Measurements from ENCODE around the gene DBX1. TPM values are rescaled to one million over a fixed set of nuclear protein-coding genes. Genes with fewer than 3 reads are reported as not detected.

DBX1 gene
- total and polyA plus RNA-seq, 2 donors (not counting 1 experiment from before 2014, with no cell fraction given) = not detected

DNA sequence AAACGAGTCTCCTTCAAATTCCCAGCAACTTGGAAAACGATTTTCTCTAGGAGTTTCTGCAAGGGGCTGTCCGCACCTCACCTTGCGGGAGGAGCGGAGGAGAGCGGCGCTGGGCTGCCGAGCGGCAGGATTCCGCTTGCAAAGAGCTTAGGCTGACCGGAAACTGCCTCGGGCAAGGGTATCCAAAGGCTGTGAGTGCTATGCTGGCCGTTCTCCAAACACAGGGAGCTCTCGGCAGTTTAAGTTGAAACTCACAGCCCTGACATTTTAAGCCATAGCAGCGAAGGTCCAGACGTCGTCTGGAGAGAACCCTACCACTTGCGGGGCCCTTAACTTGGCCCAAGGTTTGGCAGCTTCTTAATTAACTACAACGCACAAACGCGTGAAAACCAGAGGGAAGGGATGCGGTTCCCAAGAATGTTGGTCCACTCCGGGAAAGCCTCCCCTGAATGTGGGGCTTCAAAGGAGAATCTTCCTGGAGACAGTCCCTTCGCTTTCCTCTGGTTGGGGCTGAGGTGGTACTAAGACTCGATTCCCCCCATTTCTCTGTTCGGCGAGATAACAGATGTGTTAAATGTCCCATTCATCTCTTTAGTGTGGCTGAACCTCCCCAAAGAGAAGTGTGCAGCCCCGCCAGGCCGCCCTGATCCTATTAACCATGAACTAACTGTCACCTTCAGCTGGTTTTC is 1.1 kb upstream of the DBX1 start:
- Histone ChIP-seq H3K4me2 (ENCODE audit: extremely low read depth, insufficient read depth, low read length) (no peak overlapping the region), H3K9ac (ENCODE audit: insufficient read depth, low read length) (no peak overlapping the region)
- TF ChIP-seq EZH2 (IDR thresholded peaks at IDR 0.05; ENCODE audit: low read length, missing control alignments) (peak; percentile 67), CTCF (conservative IDR thresholded peaks at IDR 0.05 in 1 of 2, IDR thresholded peaks at IDR 0.05 in 1 of 2; ENCODE audit: low read depth in 1 of 2, low read length in 2 of 2) (no peak)

DNA sequence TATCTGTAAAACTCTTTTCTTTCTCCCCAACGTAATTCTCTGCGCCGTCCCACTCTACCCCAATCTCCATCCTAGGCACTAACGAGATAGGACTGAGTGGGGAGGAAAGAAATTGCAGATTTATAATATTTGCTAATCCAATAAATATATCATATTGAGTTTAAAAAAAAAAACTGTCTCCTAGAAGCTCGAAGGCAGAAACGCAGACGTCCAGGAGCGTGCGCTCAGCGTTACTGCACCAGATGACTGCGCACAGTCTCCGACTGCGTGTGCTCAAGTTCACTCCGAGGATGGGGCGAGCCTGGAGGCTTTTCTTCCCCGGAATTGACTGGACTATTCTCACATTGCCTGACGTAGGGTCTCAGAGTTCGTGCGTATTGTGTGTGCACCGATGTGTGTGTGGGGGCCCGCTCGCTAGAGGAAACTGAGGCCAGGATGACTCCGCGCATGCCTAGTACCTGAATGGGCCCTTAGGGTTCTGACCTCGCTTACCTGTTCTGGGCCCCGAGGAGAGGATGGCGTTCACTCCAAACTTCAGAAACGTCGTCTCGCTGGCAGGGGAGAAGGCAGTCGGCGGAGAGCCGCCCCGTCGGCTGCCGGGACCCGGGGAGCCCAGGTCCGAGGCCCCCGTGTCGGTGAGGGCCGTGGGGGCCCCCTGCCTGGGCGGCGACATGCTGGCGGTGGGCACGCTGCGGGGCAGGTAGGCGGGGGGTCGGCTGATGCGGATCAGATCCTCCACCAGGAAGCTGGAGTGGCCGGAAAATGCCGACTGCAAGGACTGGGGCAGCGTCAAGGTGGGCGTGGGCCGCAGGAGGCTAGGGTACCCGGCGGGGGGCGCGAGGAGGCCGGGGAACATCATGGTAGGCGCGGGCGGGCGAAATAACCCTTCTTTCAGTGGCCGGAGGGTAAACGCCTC is 551 bp downstream of the DBX1 start:
- H3K36me3 ChIP-seq (ENCODE audit: control insufficient read depth, insufficient read depth, low read length) = no peaks in the 10 kb centered on the region
- H3K27ac ChIP-seq (ENCODE audit: insufficient read depth, low read length) = no peak overlapping the region
- H3K79me2 ChIP-seq (ENCODE audit: control insufficient read depth, insufficient read depth, low read length) = no peaks in the 10 kb centered on the region
- H3K27me3 ChIP-seq (ENCODE audit: control insufficient read depth, insufficient read depth, low read length) = peaks cover 91% of the 10 kb centered on the region
- no peak for DNase-seq (ENCODE audit: low read depth in 2 of 2)
- H3K4me1 ChIP-seq (ENCODE audit: control insufficient read depth, extremely low read depth, insufficient read depth, low read length) = no peaks in the 10 kb centered on the region
- no peaks in the 10 kb centered on the region for H4K20me1 ChIP-seq (ENCODE audit: control insufficient read depth, extremely low read depth, insufficient read depth, low read length)
- TF ChIP-seq EZH2 (IDR thresholded peaks at IDR 0.05; ENCODE audit: low read length, missing control alignments) (peak; percentile 84), CTCF (conservative IDR thresholded peaks at IDR 0.05 in 1 of 2, IDR thresholded peaks at IDR 0.05 in 1 of 2; ENCODE audit: low read depth in 1 of 2, low read length in 2 of 2) (no peak)
- no peaks in the 10 kb centered on the region for H3K9me3 ChIP-seq (ENCODE audit: control insufficient read depth, insufficient read depth, low read depth, low read length)
- H2AFZ ChIP-seq (ENCODE audit: low read length) = no peak overlapping the region
- no peak overlapping the region for H3K9ac ChIP-seq (ENCODE audit: insufficient read depth, low read length)
- no peak overlapping the region for H3K4me3 ChIP-seq (replicated peaks in 1 of 4; ENCODE audit: control extremely low read depth in 1 of 4, insufficient read depth in 1 of 4, low read depth in 3 of 4, low read length in 4 of 4)
- no peak overlapping the region for H3K4me2 ChIP-seq (ENCODE audit: extremely low read depth, insufficient read depth, low read length)

More for the DNA sequence above, 1.1 kb upstream of the DBX1 start:
- Histone ChIP-seq H2AFZ (ENCODE audit: low read length) (no peak overlapping the region), H3K36me3 (ENCODE audit: control insufficient read depth, insufficient read depth, low read length) (no peaks in the 10 kb centered on the region), H3K4me1 (ENCODE audit: control insufficient read depth, extremely low read depth, insufficient read depth, low read length) (no peaks in the 10 kb centered on the region), H3K27ac (ENCODE audit: insufficient read depth, low read length) (no peak overlapping the region), H3K79me2 (ENCODE audit: control insufficient read depth, insufficient read depth, low read length) (no peaks in the 10 kb centered on the region), H3K4me3 (replicated peaks in 1 of 4; ENCODE audit: control extremely low read depth in 1 of 4, insufficient read depth in 1 of 4, low read depth in 3 of 4, low read length in 4 of 4) (no peak overlapping the region), H4K20me1 (ENCODE audit: control insufficient read depth, extremely low read depth, insufficient read depth, low read length) (no peaks in the 10 kb centered on the region), H3K27me3 (ENCODE audit: control insufficient read depth, insufficient read depth, low read length) (peaks cover 89% of the 10 kb centered on the region), H3K9me3 (ENCODE audit: control insufficient read depth, insufficient read depth, low read depth, low read length) (no peaks in the 10 kb centered on the region)
- peak in 1 of 2 donors; percentile 3 for DNase-seq (ENCODE audit: low read depth in 2 of 2)

DNA sequence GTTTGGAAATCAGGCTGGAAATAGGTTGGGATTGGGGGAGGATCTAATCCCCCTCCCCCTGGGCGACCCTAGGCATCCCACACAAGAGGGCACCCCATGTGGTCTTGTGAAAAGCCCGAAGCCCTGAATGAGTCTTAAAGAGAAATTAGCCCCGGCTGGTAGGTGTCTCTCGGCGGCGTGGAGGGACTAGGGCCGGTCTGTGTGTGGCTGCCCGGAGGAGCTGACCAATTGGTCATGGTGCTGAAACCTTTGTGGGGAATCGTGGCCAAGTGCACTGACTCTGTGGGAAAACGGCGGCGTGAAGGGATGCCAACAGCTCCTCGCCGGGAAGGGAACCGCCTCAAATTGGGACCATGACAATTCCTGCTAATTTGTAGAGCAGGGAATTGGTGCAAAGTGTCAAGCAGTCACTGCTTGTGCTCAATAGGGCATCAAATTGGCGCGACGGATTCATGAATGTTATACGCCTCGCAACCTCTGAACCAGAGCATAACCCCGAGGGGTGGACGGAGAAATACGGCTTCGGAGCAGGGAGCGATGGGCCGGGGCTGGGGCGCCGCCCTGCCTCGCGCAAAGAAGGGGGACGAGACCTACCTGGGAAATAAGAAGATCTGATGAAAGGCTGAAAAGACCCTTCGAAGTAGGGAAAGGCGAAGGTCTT is 1.5 kb downstream of the DBX1 start:
- no peak overlapping the region for H3K4me3 ChIP-seq (replicated peaks in 1 of 4; ENCODE audit: control extremely low read depth in 1 of 4, insufficient read depth in 1 of 4, low read depth in 3 of 4, low read length in 4 of 4)
- no peak overlapping the region for H2AFZ ChIP-seq (ENCODE audit: low read length)
- peaks cover 90% of the 10 kb centered on the region for H3K27me3 ChIP-seq (ENCODE audit: control insufficient read depth, insufficient read depth, low read length)
- no peak for TF ChIP-seq EZH2 (IDR thresholded peaks at IDR 0.05; ENCODE audit: low read length, missing control alignments)
- TF ChIP-seq CTCF (conservative IDR thresholded peaks at IDR 0.05 in 1 of 2, IDR thresholded peaks at IDR 0.05 in 1 of 2; ENCODE audit: low read depth in 1 of 2, low read length in 2 of 2) = no peak
- peak; percentile 65 to 71 for DNase-seq (ENCODE audit: low read depth in 2 of 2)
- no peaks in the 10 kb centered on the region for H3K4me1 ChIP-seq (ENCODE audit: control insufficient read depth, extremely low read depth, insufficient read depth, low read length)
- peaks cover 2% of the 10 kb centered on the region for H4K20me1 ChIP-seq (ENCODE audit: control insufficient read depth, extremely low read depth, insufficient read depth, low read length)
- H3K79me2 ChIP-seq (ENCODE audit: control insufficient read depth, insufficient read depth, low read length) = no peaks in the 10 kb centered on the region
- H3K4me2 ChIP-seq (ENCODE audit: extremely low read depth, insufficient read depth, low read length) = no peak overlapping the region
- no peaks in the 10 kb centered on the region for H3K9me3 ChIP-seq (ENCODE audit: control insufficient read depth, insufficient read depth, low read depth, low read length)
- H3K9ac ChIP-seq (ENCODE audit: insufficient read depth, low read length) = no peak overlapping the region
- no peaks in the 10 kb centered on the region for H3K36me3 ChIP-seq (ENCODE audit: control insufficient read depth, insufficient read depth, low read length)
- no peak overlapping the region for H3K27ac ChIP-seq (ENCODE audit: insufficient read depth, low read length)
